GM19463 (cell line): Measurements from ENCODE around the gene SLC22A3.
"Not testable (repeated sequence)": the region's sequence is repeated elsewhere in the genome, so short reads cannot be mapped to it uniquely, and the experiment has no call there.

Source experiments
- ATAC-seq: cut with Tn5 transposase; IDR thresholded peaks from one replicate; pipeline ENCODE4 v1.9.1; 2021; ENCODE audit warnings: mild to moderate bottlenecking, moderate library complexity; ENCODE audit not compliant: unreplicated experiment

SLC22A3 gene

DNA sequence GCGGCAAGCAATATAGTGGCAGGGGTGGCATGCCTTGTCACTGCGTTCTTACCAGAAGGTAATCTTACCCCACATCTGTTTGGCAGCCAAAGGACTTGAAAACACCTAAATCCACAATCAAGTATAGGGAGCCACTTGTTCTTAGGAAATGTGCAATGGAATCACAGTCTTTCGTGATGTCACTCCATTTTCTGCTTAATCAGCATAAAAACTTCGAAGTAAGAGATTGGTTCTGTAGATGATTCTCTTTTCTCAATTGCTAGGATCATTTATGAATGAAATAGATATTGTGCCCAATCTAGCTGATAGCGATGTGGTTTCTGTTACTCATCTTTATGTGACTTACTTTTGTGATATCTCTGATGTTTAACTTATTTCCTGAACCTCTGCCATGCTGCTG is 89.0 kb downstream of the SLC22A3 start:
- ATAC-seq = no peak

DNA sequence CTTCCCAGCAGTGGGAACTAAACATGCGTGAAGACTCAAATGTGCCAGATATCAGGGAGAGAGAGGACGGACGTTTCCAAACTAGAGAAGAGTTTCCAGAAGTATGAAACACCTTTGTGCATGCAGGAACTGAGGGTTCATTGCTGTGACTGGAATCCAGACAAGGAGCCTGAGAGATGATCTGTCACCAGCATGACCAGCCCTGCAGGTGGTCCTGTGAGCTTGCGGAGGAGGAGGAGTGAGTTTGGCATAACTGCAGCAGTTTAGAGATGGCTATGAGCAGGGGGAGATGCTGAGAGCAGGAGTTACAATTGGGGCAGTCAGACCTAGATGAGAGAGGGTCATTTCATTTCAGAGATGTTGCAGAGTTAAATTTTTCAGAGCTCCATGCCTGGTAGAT is 89.6 kb downstream of the SLC22A3 start:
- ATAC-seq = no peak

DNA sequence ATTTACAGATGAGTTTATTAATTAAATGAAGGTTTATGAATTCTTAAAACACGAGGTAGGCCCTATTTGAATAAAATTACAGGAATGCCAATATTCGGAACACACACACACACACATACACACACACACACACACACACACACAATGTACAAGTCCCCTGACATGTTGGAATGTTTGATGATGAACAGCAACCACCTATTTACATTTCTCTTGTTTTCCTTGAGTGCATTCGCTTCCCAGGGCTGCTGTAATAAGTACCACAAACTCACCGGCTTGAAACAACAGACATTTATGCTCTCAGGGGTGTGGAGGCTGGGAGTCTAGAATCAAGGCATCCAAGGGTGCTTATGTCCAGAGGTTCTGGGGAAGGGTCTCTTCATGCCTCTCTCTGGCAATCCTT is 90.3 kb downstream of the SLC22A3 start:
- no peak for ATAC-seq

DNA sequence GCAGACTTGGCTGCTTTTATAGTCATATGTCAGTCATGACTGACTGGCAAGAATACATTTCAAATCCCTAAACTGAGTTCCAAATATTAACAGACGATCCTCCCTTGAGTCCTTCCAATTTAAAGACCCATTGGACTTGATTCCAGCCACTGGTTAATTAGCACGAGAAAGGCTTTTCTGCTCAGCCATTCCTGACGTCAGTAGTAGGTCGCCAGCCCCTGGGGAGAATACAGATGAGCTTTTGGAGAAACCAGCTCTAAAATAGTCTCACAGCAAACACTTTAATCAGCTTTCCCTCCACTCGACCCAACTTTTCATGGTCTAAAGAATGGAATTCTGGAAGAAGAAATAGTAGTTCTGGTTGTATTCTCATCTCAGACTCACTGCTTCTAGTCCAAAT is 91.6 kb downstream of the SLC22A3 start:
- ATAC-seq = no peak

DNA sequence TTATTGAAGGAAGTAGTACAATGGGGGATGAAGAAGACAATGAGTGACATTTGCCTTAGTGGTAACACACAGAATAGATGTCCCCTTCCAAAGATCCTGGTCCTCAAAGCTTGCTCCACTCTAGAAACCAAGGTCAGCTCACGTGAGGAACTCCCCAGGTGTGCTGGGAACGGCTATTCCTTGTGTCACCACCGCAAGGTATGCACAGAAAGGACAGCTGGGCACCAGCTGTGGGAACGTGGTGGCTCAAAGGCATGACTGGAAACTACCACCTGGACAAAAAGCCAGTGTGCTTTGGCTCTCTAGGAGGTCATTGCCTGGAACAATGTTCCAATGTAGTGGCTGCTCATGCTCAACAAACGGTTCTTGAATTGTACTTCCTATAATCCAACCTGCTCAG is 94.0 kb downstream of the SLC22A3 start:
- ATAC-seq = no peak

DNA sequence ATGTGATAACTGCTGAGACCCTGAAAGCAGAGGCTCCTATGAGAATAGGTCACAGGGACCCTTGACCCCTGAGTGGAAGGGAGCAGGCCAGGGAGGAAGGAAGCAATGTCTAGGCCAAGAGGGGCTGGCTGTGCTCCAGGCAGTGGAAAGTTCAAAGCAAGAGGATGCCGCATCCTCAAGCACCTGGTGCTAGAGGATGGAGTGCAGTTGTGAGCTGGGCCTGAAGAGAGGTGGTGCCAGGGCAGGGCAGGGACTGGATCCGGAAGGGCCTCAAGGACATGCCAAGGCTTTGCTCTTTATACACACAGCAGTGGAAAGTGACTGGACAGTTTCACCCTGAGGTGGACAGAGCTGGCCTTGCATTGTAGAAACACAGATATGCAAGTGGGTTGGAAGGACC is 97.0 kb downstream of the SLC22A3 start:
- no peak for ATAC-seq

DNA sequence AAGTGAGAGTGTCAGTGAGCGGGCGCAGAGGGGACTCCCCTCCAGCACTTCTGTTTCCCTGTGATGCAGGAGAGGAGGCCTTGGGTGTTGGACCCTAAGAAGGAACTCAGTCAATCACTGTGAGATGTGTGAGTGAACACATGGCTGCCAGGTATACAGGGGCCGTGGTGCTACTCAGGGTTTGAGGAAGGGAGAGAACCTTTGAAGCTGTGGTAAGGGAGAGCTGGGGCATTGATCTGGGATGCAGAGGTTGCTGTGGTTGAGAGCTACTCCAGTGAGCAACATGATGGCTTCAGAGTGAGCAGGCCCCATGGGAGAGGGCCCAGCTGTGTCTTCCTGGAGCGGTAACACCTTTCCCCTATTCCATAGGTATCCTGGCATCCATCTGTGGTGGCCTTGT is 99.2 kb downstream of the SLC22A3 start:
- ATAC-seq = no peak

DNA sequence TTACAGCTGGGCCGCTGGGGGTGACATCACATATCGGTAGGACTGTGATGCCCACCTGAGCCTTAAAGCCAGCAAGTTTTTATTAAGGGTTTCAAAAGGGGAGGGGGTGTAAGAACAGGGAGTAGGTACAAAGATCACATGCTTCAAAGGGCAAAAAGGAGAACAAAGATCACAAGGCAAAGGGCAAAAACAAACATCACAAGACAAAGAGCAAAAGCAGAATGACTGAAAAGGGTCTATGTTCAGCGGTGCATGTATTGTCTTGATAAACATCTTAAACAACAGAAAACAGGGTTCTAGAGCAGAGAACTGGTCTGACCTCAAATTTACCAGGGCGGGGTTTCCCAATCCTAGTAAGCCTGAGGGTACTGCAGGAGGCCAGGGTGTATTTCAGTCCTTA is 101.6 kb downstream of the SLC22A3 start:
- not testable (repeated sequence) for ATAC-seq

DNA sequence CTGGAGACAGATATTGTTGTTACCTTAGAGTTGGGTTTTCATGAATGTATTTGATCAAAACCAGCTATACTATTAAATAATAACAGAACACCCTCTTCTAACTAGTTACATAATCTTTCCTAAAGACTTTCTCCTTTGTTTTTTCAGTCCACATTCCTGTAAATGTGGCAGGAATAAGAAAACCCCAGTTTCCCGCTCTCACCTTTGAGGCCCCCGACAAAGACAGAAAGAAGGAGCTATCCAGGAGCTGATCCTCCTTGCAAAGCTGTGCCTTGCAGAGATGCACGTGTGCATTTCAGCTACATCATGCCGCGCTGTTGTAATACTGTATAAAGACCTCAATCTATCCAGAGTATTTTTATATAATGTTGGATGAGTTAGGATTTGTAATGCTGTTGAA is 102.7 kb downstream of the SLC22A3 start:
- ATAC-seq = no peak

DNA sequence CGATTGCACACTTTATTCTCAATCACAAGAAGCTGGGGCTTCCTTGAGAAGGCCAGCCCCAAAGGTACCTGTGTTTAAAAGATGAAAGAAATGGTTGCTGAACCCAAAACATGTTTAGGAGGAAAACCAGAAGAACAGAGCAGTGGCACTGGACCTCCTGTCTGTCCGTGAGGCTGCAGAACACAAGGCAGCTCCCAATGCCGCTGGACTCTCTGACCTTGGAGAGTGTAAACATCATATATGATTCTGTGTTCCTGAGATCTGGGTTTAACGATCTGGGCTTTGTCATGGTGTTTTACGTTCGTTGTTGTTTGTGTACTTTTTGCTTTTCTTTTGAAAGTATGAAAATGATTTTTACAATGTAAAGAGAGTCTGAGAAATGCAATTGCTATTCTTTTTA is 106.1 kb downstream of the SLC22A3 start:
- ATAC-seq = no peak

DNA sequence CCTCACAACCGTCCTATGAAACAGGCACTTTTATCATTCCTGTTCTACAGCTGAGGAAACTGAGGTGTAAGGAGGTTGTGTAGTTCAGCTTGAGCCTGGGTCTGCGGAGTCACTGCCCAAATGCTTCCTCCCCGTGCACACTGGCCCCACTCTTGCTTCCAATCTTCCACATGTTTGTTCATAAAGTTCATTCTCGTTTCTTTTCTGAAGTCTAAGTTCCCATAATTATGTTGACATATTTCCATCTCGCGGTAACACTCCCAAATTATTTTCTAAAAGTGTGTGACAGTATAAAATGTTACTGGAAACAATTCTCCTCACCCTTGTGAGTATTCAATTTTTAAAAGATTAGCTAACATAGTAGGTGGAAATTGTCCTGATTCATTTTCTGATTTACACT is 106.9 kb downstream of the SLC22A3 start:
- no peak for ATAC-seq

DNA sequence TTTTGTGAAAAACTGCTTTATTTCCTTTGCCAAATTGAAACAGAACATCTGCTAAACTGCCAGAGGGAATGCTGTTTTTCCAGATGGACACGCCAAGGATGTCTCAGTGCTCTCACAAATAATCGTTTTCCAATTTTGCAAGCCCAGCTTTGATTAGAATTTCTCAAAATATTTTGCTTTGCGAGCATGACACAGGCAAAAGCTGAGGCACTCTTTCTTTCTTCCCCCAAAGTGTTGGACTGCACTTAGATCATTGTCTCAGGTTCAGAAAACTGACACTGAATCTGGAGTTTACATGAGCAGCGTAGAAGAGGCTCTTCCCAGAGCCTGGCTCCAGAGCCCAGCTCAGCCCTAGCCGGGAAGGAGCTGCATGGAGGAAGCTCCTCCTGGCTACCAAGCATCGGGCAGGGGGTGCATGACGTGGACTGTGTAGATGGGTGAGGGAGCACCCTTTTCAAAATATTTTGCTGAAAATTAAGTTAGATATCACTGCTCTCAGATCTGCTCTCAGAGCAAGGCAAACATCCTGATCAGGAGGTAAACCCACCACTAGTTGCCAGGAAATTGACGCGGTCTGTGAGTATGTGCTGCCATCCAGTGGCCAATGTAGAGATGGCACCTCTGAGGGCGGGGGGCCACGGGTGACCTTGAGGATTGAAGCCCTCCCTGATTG is 107.5 kb downstream of the SLC22A3 start:
- ATAC-seq = peak; percentile 83

DNA sequence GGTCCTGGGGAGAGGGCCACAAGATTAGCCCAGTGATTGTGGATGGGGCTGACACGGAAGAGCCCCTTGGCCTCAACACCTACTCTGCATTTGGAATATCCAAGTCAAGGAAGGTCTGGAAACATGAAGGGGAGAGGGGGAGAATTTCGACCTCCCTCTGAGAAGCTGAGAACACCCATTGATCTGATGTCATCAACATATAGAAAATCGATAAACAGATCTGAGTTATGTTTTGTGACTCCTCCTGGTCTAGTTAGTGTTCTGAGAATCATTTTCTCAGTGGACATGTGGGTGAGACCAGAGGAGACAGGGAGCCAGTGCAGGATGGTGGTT is 108.0 kb downstream of the SLC22A3 start:
- ATAC-seq = no peak

DNA sequence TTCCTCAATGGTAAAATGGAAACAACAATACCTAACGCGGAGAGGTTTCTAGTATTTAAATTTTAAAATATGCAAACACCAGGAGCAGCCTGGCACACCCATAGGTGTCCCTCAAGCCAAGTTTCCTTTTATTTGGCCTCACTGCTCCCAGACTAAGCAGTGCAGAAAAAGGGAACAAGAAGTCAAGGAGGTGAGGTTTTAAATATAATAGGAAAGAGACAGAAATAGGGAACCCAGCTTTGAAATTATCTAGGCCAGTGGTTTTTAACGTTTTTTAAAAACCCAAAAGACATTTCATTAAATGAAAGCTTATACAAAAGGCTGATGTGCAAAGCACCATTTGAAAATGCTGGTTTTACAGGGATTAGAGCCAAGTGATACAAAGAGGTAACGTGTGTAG is 109.6 kb downstream of the SLC22A3 start:
- no peak for ATAC-seq

DNA sequence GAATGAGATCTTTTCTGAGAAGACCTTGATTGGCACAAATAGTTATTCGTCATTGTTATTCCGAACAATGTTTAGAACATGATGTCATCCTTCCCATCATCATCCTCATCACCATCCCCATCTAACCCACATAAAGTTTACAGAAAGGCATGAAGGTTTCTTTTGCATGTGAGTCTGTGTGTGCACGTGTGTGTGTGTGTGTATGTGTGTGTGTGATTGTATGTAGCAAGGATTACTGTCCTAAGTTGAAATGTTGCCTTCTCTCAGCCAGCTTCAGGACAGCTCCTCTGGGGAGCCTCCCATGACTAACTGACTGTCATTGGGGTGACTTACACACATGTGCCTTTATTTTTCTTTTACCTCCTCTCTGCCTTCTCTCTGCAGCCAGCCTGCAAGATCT is 113.5 kb downstream of the SLC22A3 start:
- no peak for ATAC-seq

DNA sequence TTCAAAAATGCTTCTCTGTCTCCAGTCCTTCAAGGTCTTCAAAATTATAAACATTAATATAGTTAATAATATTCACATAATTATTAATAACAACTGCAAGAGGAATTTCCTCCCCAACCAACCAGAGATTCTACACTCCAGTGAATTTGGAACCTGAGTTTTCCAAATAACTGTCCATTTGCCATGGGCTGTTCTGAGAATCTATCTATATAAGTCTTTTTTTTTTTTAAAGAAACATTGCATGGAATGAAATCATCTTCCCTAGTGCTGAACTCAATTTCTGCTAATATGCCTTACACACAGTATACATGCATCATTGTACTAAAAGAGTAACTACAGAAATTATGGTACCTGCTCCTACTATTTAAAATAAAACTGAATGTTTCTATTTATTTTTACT is 113.9 kb downstream of the SLC22A3 start:
- no peak for ATAC-seq

DNA sequence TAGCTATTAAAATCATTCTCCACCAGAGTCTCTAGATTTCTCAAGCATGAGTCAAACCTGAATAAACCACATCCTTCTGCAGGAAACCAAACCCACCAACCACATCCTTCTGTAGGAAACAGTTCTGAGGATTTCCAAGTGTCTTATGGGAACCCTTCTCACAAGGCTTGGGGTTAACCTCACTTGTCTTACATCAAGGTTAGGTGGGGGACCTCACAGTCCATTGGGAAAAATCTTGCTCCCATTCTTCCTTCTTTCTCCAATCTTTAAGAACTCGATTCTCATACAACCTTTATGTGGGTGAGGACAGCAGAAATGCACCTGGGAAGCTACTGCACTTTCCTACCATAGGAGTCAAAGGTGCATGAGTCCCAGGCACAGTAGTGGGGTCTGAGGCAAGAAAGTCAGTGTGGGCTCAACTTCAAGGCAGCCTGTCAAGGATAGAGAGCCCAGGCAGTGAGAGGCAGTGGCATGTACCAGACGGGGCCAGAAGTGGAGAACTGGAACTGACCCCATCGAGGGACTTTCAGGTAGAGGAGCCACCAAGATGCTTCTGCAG is 114.5 kb downstream of the SLC22A3 start:
- ATAC-seq = peak; percentile 92

DNA sequence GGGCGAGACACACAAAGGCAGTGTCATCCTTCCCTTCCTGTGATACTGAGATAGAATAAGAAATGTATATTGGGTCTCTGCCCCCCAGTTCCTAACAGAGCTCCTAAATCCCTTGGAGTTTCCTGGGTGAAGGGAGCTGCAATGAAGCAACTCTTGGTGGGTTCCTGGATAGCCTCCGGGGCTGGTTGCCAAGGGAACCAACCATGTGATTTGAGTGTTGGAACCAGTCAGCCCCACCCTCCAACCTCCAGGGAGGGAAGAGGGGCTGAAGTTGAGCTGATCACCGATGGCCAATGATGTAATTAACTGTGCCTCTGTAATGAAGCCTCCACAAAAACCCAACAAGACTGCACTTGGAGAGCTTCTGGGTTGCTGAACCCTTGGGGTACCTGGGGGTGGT is 116.6 kb downstream of the SLC22A3 start:
- ATAC-seq = no peak

DNA sequence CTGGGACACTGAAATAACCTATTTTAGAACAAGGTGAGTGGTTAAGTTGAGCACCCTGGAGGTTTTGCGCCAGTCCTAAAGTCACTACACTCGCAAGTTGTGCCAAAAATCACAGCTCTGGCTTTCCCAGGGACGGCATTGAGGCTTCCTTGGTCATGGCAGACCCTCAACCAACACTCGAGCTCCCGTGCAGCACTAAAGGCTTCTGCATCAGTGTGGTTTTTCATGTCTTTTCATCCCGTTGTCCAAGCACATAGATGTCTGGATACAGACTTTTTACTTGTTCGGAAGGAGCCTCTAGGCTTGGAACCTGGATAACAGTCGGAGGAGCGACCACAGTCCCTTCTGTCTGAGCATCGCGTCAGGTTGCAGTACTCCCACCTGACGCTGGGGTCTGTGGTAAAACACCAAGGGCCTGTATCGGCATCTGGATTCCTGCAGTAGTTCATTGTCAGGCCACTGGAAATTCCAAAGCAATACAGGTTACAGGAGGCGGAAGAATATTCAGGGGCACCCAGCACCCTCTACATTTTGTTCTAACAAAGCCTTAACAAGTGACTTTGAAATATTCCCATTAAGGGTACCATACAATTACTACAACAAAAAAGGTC is 119.2 kb downstream of the SLC22A3 start:
- not testable (repeated sequence) for ATAC-seq

DNA sequence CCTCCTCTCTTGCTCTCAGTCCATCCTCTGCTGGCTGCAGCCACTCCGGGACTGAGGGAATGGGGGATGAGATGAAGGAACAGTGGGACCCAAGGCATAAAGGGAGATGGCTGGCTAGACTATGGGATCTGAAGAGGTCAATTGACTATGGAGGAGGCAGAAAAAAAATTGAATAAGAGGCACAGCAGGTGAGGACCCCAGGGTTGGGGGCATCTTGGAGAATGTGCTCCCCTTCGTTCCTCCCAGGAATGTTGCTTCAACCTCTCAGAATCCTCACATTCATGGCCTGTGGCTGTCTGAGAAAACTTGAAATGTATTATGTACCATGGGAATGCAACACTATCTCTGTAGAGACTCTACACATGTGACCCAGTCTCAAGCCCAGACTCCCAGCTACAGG is 121.0 kb downstream of the SLC22A3 start:
- no peak for ATAC-seq

DNA sequence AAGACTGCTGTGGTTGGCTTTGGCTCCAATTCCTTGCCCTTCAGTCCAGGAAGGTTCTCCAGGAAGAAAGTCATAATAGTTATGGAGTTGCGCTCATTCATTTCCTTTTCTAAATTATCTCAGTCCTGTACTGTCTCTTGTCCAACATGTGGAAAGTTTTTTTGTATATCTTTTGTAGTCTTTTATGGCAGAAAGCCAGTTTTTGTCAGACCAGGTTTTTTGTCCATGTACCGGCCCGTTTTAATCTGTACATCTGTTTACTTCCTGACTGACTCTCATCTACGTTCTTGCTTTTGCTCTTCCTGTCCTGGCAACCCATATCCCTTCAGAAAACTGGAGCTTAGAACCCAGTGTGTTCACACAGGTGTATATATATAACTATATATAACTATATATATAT is 127.9 kb downstream of the SLC22A3 start:
- not testable (repeated sequence) for ATAC-seq

DNA sequence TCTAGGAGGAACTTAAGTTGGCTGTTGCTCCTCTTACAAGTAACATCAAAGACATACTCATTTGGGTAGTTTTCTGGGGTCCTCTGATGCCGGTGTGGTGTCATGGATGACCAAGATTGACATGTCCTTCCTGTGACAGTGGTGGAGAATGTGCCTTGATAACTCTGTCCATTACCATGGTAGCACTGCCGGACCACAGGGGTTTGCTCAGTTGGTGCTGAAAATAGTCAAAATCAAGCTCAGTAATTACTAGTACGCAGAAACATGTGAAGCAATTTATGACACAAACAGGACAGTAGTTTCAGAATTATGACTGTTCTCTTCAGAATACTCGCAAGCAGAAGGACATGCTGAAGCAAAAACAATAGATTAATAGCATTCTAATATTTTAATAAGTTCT is 128.9 kb downstream of the SLC22A3 start:
- not testable (repeated sequence) for ATAC-seq

DNA sequence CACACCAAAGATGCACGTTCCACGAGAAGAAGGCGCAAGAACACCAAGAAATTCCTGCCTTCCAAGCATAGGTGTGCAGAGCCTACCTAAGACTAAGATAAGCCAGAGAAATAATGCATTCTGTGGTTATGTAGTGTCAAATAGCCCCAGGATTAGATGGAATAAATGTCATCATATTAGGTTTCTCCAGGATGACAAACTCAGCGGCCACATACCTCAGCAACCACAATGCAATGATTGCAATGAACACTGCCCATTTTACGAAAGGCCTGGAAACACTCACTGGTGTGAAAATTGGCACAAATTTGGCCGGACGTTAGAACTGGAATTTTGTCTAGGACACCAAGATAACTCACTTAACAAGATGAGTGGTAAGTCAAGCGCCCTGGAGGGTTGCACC is 129.7 kb downstream of the SLC22A3 start:
- ATAC-seq = no peak
